Stomach (tissue), 4 donors: ENCODE data around the gene RHOXF2B.
"Not testable (repeated sequence)": the region's sequence is repeated elsewhere in the genome, so short reads cannot be mapped to it uniquely, and the experiment has no call there.

Experiments used
- EP300 ChIP-seq: sonication (generic); formaldehyde crosslinking; IDR thresholded peaks from one replicate; pipeline ENCODE4 v1.6.1; 2017; ENCODE audit warnings: antibody characterized with exemption
- POLR2A ChIP-seq, 4 donors: fragments of 450-650 bp; IDR thresholded peaks; one replicate each; pipeline ENCODE4 v1.6.1; 2016; ENCODE audit warnings: antibody characterized with exemption in 4 of 4, control low read depth in 2 of 4, mild to moderate bottlenecking in 1 of 4, moderate library complexity in 1 of 4
- POLR2AphosphoS5 ChIP-seq, 3 donors: sonication (generic); formaldehyde crosslinking; IDR thresholded peaks; one replicate each; pipeline ENCODE4 v1.6.1; 2016; ENCODE audit warnings: antibody characterized with exemption in 3 of 3
- TF ChIP-seq, protein P1 (sequence below), 7 experiments: fragments of 450-650 bp in 4 of 7; fragments of 200-600 bp in 3 of 7; sonication (generic) in 3 of 7; IDR thresholded peaks; one replicate each; pipeline ENCODE4 v1.5.1; 2016 to 2019; ENCODE audit warnings: antibody characterized with exemption in 7 of 7, control low read depth in 2 of 7, mild to moderate bottlenecking in 1 of 7

DNA sequence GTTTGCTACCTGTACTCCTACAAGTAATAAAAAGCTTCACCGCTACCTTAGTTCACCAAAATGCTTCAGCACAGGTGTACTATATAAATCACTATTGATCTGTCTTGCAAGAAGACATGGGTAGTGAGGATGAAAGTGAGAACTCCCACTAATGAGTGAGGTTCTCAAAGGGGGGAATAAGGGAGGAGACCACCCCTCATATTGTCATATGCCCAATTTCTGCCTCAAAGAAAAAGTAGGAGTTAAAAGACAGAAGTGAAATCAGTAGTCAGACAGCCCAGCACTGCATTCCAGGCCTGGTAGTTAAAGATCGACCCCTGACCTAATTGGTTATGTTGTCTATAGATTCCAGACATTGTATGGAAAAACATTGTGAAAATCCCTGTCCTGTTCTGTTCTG, 23.6 kb upstream of the RHOXF2B start:
- TF ChIP-seq, protein P1, sequence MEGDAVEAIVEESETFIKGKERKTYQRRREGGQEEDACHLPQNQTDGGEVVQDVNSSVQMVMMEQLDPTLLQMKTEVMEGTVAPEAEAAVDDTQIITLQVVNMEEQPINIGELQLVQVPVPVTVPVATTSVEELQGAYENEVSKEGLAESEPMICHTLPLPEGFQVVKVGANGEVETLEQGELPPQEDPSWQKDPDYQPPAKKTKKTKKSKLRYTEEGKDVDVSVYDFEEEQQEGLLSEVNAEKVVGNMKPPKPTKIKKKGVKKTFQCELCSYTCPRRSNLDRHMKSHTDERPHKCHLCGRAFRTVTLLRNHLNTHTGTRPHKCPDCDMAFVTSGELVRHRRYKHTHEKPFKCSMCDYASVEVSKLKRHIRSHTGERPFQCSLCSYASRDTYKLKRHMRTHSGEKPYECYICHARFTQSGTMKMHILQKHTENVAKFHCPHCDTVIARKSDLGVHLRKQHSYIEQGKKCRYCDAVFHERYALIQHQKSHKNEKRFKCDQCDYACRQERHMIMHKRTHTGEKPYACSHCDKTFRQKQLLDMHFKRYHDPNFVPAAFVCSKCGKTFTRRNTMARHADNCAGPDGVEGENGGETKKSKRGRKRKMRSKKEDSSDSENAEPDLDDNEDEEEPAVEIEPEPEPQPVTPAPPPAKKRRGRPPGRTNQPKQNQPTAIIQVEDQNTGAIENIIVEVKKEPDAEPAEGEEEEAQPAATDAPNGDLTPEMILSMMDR (IDR thresholded peaks at IDR 0.05), result not testable (repeated sequence)
- TF ChIP-seq POLR2AphosphoS5 (IDR thresholded peaks at IDR 0.05); POLR2A (IDR thresholded peaks at IDR 0.05); EP300: not testable (repeated sequence)
